ENCODE measurements around the gene BMP2K. TPM values are rescaled to one million over a fixed set of nuclear protein-coding genes. Genes with fewer than 3 reads are reported as not detected.

The BMP2K gene
- total and polyA plus RNA-seq, 2 experiments from 2014 or later = 8.2 to 32.5 TPM

DNA sequence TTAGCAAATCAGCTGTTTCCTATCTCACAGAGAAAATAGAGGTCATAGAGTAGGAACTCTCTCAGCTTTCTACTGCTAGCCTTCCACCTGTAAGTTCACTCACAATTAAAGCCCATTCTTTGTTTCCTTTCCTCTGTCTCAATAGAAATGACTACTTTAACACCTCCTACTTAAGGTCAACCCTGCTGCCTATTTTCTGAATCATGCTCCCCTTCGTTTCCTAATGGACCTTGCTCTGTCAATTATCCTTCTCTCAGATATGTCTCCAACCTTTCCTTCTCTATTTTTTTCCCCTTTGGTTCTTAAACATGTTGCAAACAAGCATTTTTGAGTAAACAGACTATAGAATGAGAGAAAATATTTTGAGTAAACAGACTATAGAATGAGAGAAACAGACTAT lies 168.2 kb downstream of the BMP2K start:
- Histone ChIP-seq H3K4me2 (no peak overlapping the region), H3K27me3 (ENCODE audit: insufficient read depth) (peaks cover 15% of the 10 kb centered on the region), H4K20me1 (replicated peaks; ENCODE audit: insufficient read depth) (no peaks in the 10 kb centered on the region), H3K79me2 (replicated peaks; ENCODE audit: insufficient read depth) (no peaks in the 10 kb centered on the region), H3K36me3 (ENCODE audit: insufficient read depth) (no peaks in the 10 kb centered on the region), H3K4me1 (ENCODE audit: insufficient read depth) (peaks cover 8% of the 10 kb centered on the region), H2AFZ (no peak overlapping the region), H3F3A (replicated peaks; ENCODE audit: low read depth) (no peaks in the 10 kb centered on the region), H3K4me3 (no peak overlapping the region), H3K27ac (ENCODE audit: low read depth) (no peak overlapping the region), H3K9me2 (ENCODE audit: insufficient read depth) (no peaks in the 10 kb centered on the region)
- Mint-ChIP-seq H3K27me3 (ENCODE audit: insufficient read depth, low read depth, poor library complexity) (peaks cover 13% of the 10 kb centered on the region), H3K4me1 (peaks cover 16% of the 10 kb centered on the region), H3K4me3 (no peak overlapping the region), H3K27ac (no peak overlapping the region), H3K36me3 (ENCODE audit: low read depth) (no peaks in the 10 kb centered on the region), H3K9me3 (no peaks in the 10 kb centered on the region)
- DNase-seq (ENCODE audit: low spot score) (no peak), ATAC-seq (no peak)
- no peak for TF ChIP-seq STAT1 (IDR thresholded peaks at IDR 0.05; ENCODE audit: unreplicated experiment)
- TF ChIP-seq ZNF331 (CRISPR knock-in tag; IDR thresholded peaks at IDR 0.05; ENCODE audit: low read depth) = no peak
- no peak for TF ChIP-seq EZH2phosphoT487 (IDR thresholded peaks at IDR 0.05; ENCODE audit: unreplicated experiment)
- TF ChIP-seq ZNF462 (CRISPR knock-in tag; IDR thresholded peaks at IDR 0.05) = no peak
- TF ChIP-seq, protein P1, sequence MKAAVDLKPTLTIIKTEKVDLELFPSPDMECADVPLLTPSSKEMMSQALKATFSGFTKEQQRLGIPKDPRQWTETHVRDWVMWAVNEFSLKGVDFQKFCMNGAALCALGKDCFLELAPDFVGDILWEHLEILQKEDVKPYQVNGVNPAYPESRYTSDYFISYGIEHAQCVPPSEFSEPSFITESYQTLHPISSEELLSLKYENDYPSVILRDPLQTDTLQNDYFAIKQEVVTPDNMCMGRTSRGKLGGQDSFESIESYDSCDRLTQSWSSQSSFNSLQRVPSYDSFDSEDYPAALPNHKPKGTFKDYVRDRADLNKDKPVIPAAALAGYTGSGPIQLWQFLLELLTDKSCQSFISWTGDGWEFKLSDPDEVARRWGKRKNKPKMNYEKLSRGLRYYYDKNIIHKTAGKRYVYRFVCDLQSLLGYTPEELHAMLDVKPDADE (IDR thresholded peaks at IDR 0.05) = no peak
- TF ChIP-seq ZNF114 (CRISPR knock-in tag; IDR thresholded peaks at IDR 0.05) = no peak
- TF ChIP-seq CREB1 (CRISPR knock-in tag; IDR thresholded peaks at IDR 0.05; ENCODE audit: low read depth) = no peak
- TF ChIP-seq, protein P2, sequence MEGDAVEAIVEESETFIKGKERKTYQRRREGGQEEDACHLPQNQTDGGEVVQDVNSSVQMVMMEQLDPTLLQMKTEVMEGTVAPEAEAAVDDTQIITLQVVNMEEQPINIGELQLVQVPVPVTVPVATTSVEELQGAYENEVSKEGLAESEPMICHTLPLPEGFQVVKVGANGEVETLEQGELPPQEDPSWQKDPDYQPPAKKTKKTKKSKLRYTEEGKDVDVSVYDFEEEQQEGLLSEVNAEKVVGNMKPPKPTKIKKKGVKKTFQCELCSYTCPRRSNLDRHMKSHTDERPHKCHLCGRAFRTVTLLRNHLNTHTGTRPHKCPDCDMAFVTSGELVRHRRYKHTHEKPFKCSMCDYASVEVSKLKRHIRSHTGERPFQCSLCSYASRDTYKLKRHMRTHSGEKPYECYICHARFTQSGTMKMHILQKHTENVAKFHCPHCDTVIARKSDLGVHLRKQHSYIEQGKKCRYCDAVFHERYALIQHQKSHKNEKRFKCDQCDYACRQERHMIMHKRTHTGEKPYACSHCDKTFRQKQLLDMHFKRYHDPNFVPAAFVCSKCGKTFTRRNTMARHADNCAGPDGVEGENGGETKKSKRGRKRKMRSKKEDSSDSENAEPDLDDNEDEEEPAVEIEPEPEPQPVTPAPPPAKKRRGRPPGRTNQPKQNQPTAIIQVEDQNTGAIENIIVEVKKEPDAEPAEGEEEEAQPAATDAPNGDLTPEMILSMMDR (conservative IDR thresholded peaks at IDR 0.05; ENCODE audit: low read depth in 2 of 2) = no peak
- TF ChIP-seq EZH2 (IDR thresholded peaks at IDR 0.05; ENCODE audit: low read depth, unreplicated experiment) = no peak
- no peak for TF ChIP-seq NANOG (IDR thresholded peaks at IDR 0.05; ENCODE audit: borderline replicate concordance)
- TF ChIP-seq, protein P3, sequence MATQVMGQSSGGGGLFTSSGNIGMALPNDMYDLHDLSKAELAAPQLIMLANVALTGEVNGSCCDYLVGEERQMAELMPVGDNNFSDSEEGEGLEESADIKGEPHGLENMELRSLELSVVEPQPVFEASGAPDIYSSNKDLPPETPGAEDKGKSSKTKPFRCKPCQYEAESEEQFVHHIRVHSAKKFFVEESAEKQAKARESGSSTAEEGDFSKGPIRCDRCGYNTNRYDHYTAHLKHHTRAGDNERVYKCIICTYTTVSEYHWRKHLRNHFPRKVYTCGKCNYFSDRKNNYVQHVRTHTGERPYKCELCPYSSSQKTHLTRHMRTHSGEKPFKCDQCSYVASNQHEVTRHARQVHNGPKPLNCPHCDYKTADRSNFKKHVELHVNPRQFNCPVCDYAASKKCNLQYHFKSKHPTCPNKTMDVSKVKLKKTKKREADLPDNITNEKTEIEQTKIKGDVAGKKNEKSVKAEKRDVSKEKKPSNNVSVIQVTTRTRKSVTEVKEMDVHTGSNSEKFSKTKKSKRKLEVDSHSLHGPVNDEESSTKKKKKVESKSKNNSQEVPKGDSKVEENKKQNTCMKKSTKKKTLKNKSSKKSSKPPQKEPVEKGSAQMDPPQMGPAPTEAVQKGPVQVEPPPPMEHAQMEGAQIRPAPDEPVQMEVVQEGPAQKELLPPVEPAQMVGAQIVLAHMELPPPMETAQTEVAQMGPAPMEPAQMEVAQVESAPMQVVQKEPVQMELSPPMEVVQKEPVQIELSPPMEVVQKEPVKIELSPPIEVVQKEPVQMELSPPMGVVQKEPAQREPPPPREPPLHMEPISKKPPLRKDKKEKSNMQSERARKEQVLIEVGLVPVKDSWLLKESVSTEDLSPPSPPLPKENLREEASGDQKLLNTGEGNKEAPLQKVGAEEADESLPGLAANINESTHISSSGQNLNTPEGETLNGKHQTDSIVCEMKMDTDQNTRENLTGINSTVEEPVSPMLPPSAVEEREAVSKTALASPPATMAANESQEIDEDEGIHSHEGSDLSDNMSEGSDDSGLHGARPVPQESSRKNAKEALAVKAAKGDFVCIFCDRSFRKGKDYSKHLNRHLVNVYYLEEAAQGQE (IDR thresholded peaks at IDR 0.05; ENCODE audit: unreplicated experiment) = no peak
- no peak for TF ChIP-seq POLR2AphosphoS5 (IDR thresholded peaks at IDR 0.05; ENCODE audit: low read depth)
- no peak for TF ChIP-seq JUNB (IDR thresholded peaks at IDR 0.05; ENCODE audit: unreplicated experiment)

Data from GM23338 (cell line).